Astrocyte (in vitro differentiated cells and primary cell): ENCODE data around the gene CPAMD8.

ENCODE experiments used
- EZH2 ChIP-seq: IDR thresholded peaks from 2 replicates; pipeline ENCODE4 v1.6.1; 2012; ENCODE audit warnings: mild to moderate bottlenecking, low read length, inconsistent platforms; ENCODE audit not compliant: insufficient read depth
- TF ChIP-seq, protein P1 (sequence below): IDR thresholded peaks from 2 replicates; pipeline ENCODE4 v1.5.1; 2011; ENCODE audit warnings: low read depth, mild to moderate bottlenecking, inconsistent platforms, low read length, moderate library complexity; ENCODE audit not compliant: insufficient read depth

DNA sequence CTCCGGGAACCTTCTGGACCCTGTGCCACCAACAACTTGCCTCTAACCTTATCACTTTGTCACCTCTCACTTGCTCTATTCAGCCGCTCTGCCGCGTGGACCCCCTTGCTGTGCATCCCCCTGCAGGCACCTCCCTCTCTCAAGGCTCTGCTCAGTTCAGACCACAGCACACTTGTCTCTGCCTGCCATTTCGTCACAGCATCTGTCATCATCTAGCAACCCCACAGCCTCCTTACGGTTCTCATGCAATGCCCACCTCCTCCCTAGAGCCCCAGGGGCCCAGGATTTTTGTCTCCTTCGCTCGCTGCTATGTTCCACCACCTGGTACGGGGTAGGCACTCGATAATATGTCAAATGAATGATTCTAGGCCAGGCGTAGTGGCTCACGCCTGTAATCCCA, 43.8 kb upstream of the CPAMD8 start:
- TF ChIP-seq, protein P1, sequence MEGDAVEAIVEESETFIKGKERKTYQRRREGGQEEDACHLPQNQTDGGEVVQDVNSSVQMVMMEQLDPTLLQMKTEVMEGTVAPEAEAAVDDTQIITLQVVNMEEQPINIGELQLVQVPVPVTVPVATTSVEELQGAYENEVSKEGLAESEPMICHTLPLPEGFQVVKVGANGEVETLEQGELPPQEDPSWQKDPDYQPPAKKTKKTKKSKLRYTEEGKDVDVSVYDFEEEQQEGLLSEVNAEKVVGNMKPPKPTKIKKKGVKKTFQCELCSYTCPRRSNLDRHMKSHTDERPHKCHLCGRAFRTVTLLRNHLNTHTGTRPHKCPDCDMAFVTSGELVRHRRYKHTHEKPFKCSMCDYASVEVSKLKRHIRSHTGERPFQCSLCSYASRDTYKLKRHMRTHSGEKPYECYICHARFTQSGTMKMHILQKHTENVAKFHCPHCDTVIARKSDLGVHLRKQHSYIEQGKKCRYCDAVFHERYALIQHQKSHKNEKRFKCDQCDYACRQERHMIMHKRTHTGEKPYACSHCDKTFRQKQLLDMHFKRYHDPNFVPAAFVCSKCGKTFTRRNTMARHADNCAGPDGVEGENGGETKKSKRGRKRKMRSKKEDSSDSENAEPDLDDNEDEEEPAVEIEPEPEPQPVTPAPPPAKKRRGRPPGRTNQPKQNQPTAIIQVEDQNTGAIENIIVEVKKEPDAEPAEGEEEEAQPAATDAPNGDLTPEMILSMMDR = no peak
- no peak for TF ChIP-seq EZH2
